Stimulated activated CD4-positive, alpha-beta T cell treated with anti-CD3 and anti-CD28 coated beads, TNF-alpha, amount 100 ng/mL, for 24 hours (primary cell): Measurements from ENCODE around the gene CDCP1.
A peak's percentile ranks its signal among the peaks of the same experiment; 100 is the strongest.
"Not testable (repeated sequence)": the region's sequence is repeated elsewhere in the genome, so short reads cannot be mapped to it uniquely, and the experiment has no call there.

Experiments
- DNase-seq, 3 experiments: peaks; one replicate each; pipeline ENCODE4 v3.0.0-alpha.2; 2020; ENCODE audit warnings: low read depth in 3 of 3

Gene CDCP1

DNA sequence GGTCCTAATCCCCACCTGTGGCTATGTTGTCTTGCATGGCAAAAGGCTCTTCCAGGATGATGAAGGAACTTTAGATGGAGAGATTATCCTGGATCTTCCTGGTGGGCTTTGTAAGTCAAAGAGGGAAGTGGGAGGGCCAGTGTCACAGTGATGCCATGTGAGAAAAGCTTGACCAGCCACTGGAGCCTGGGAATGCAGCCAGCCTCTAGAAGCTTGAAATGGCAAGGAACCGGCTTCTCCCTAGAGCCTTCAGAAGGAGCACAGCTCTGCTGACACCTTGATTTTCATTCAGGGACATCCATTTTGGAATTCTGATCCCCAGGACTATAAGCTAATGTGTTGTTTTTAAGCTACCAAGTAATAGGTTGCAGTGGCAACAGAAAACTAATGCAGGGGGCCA is 61.8 kb downstream of the CDCP1 start:
- no peak for DNase-seq

DNA sequence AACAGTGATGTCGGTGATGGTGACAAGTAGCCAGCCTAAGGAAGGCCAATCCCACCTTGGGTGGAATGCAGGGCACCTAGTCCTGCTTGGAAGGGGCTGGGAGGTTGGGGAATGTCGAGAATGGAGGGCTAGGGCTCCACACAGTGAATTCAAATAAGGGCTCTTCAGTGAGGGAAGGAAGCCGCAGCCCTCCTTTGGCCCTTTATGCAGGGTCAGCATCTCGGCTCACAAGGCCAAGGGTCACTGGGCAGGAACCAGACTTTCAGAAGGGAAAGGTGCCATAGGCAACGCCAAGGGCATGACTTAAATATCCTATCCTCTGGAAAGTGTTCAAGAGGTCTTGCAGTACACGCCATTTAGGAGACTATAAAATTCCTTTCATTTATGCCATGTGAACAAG is 63.2 kb downstream of the CDCP1 start:
- no peak for DNase-seq

DNA sequence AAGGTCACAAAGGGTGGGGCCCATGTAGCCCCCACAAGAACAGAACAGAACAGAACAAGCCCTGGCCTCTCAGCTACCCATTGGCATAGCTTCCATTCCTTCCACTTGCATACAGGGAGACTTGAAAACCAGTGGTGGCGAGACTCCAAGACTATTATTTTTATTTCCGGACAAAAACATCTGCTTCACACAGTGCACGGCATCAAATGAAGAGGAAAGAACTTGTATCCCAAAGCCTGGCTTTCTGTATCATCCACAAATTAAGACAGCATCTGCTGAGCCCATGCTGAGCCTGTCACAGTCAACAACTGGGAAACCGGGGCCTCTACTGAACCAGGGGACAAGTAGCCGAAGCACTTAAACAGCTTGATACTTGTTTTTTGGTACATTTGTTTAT is 64.0 kb downstream of the CDCP1 start:
- DNase-seq = no peak

DNA sequence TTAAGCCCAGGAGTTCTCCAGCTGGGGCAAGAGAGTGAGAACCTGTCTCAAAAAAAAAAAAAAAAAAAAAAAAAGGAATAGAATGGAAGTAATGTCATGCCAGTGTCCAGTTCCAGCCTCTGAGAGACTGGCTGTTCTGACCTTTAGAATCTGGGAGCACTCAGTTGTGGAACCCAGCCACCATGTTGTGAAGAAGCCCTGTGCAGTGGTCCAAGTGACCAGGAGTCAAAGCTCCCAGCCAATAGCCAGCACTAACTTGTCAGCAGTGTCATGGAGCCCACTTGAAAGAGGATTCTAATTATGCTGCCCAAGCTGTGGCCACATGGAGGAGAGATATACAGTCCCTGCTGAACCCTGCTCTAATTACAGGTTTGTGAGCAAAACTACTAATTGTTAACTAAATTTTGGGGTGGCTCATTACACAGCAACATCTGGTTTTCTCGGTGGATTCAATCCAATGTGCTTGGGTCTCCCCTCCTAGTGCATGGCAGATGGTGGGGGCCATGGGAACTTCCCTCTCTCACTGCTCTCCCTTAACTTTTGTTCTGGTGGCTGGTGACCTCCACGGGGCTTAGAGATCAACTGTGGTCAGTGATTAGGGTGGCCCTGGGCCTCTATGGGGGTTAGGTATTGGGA is 64.6 kb downstream of the CDCP1 start:
- DNase-seq = no peak

DNA sequence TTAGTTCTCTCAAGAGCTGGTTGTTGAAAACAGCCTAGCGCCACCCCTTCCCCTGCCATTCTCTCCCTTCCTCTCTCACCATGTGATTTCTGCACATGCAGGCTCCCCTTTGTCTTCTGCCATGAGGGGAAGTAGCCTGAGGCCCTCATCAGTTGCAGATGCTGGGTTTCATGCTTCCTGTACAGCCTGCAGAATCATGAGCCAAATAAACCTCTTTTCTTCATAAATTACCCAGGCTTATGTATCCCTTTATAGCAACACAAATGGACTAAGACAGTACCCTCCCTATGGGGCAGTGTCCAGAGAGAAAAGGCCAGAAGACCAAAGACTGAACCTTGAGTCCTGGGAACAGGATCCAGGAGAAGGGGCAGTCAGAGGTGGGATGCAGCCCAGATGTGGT is 65.4 kb downstream of the CDCP1 start:
- no peak for DNase-seq

DNA sequence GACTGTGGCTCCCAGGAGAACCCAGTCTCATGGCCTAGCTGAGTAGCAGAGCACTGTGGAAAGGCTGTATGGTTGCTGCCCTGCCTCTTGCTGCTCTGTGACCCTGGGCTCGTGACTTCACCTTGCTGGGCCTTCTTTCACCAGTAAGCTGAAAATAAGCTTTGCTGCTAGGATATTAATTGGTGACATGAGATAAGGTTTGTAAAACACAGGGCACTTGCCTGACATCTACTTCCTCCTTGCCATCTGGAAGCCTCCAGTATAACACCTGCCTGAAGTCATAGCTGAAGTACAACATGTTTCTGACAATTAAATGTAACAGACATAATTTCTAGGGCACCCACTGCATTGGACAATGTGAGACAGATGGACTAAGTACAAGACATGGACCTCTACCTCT is 66.5 kb downstream of the CDCP1 start:
- DNase-seq = no peak

DNA sequence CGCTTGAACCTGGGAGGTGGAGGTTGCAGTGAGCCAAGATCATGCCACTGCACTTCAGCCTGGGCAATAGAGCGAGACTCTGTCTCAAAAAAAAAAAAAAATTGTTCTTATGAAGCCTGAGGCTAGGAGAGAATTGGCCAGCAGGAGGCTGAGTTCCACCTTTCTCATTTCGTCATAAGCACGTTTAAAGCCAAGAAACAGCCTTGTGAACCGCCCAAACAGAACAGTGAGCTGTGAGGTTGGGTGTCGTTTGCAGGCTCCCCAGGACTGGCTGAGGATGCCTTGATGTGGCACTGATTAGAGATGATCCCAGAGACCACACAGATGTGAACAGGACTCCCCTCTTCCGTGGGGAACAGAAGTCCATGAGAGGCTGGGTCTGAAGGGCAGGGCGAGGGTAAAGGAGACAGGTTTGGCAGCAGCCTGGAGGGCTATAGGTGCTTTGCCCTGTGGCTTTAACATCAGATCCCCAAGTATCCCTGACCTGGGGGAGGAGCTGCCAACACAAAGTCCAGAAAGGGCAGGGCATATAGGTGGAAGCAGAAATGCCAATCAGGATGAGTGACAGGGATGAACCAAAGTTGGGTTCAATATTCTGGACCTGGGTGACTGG is 67.2 kb downstream of the CDCP1 start:
- no peak for DNase-seq

DNA sequence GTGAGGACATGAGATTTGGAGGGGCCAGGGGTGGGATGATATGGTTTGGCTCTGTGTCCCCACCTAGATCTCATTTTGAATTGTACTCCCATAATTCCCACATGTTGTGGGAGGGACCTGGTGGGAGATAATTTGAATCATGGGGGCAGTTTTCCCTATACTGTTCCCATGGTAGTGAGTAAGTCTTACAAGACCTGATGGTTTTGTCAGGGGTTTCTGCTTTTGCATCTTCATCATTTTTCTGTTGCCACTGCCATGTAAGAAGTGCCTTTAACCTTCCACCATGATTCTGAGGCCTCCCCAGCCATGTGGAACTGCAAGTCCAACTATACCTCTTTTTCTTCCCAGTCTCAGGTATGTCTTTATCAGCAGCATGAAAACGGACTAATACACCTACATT is 67.9 kb downstream of the CDCP1 start:
- DNase-seq = not testable (repeated sequence)

DNA sequence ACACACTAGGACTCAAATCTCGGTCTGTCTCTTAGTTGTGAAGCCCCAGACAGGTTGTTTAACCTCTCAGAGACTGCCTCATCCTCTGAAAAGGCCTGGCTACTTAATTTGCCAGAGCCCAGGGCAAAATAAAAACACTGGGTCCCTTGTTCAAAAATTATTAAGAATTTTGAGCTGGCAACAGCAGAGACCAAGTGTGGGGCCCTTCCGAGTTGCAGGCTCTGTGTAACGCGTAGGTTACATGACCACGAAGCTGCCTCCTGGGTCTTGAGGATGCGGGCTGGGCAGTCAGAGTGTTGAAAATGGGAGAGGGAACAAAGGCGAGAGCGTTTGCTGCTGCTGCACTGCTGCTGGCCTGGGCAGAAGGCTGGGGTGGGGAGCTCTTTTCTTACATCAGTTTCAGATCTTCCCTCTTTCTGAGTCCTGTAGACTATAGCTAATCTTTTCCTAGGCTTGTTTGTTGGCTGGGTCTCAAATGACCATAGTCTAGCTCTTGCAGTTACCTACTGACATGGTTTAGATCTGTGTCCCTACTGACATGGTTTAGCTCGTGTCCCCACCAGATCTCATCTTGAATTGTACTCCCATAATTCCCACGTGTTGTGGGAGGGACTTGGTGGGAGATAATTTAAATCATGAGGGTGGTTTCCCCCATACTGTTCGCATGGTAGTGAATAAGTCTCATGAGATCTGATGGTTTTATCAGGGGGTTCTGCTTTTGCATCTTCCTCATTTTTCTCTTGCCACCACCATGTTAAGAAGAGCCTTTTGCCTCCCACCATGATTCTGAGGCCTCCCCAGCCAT is 70.2 kb downstream of the CDCP1 start:
- no peak for DNase-seq

DNA sequence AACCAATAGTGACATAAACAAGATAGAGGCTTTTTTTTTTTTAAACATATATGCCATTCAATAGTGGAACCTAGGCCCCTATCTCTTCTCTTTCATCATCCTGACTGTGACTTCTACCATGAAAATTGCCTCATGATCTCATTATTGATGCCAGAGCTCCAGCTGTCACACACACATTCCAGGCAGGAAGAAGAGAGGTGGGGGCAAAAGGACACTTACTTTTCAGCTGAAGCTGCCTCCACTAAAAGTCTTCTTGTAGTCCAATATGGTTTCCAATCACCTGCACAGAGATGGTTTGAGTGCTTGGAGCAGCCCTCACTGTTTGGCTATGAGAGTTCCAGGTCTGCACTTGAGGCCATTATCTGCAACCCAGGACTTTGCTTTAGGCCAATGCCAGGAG is 75.1 kb downstream of the CDCP1 start:
- DNase-seq = no peak

DNA sequence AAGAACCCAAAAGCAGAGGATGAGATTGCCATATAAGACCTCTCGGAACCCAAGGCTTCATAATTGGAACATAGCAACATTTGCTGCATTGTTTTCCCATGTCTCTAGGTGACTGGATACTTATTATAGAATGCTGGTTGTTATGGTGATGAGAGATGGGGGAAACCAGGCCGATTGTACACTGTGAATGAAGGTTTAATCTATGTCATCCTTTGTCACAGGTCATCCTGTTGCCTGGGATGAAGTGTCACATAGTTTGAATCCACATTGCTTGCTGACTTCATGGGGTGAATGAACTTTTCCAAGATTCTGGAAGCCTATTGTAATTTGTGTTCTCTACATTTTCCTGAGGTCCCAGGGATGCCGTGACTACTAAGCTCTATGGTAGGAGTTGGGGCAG is 78.2 kb downstream of the CDCP1 start:
- DNase-seq = no peak

DNA sequence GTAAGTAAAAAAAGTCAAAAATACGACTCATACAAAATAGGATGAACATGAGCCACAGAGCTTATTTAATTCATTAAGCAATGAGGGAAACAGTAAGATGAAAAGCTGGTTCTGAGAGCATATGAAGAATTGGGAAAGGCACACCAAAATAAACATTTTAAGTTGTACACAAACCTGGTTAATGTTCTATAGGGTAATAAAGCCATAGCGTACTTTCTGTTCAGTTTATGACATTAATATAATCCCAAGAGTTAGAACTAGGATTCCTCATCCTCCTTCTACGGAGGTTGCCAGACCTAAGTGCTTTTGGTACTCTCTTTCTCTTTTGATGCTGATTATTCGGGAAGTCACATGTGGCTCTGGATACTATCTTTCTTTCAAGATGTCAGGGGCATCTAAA is 78.7 kb downstream of the CDCP1 start:
- no peak for DNase-seq

DNA sequence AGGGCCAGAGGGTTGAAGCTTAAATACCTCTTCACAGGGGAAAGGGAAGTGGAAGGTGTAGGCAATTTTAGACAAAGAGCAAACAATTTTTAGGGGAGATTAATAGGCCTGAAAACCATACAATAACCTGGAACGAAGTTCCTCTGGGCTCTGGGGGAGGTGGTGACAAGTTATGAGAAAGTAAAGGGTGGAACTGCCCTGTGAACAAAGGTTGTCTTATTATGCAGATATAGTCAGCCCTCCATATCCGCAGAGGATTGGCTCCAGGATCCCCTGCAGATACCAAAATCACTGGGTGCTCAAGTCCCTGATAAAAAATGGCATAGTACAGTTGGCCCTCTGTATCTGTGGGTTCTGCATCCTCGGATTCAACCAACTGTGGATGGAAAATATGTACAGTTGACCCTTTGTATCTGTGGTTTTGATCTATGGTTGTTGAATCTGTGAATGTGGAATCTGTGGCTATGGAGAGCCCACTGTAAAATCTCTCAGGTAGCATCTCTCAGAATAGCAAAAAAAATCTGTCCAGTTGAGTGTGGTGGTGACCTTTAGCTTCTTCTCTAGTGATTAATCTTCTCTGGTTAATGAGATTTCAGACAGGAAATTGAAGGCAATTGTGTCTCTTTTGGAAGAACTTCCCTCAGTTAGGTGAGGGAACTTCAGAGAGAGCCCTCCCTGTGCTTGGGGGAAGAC is 79.9 kb downstream of the CDCP1 start:
- DNase-seq = no peak

DNA sequence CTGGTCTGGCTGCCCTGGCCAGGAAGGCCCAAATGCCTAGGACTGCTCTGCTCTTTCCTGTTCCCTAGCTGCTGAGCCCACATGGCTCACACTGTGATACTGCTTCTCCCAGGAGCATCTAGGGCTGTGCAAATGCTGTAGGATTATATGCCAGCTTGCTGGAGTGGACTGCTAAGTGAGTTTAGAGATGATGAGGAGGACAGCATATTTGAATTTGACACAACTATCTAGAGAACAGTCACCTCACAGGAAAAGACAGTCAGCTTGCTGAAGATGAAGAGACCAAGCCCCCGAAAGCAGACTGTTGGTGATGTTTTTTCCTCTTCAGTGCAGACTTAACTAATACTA is 80.8 kb downstream of the CDCP1 start:
- no peak for DNase-seq

DNA sequence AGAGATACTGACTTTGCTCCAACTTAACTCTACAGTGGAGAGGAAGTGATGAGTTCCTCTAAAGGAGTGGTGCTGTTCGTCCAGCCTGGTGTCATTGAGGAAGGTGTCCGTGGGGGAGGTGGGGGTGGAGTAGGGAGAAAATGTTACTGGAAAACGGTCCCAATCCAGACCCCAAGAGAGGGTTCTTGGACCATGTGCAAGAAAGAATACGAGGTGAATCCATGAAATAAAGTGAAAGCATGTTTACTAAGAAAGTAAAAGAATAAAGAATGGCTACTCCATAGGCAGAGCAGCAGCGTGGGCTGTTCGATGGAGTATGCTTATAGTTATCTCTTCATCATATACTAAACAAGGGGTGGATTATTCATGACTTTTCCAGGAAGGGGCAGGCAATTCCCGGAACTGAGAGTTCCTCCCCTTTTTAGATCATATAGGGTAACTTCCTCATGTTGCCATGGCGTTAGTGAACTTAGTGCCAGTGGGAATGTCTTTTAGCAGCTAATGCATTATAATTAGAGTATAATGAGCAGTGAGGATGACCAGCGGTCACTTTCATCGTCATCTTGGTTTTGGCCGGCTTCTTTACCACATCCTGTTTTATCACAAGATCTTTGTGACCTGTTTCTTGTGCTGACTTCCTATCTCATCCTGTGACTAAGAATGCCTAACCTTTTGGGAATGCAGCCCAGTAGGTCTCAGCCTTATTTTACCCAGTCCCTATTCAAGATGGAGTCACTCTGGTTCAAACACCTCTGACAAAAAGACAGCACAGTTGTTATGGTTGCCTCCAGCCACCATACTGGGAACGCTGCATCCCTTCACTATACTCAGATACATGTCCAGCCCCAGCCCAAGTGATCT is 81.4 kb downstream of the CDCP1 start:
- peak; percentile 8 to 49 (median 47) for DNase-seq

DNA sequence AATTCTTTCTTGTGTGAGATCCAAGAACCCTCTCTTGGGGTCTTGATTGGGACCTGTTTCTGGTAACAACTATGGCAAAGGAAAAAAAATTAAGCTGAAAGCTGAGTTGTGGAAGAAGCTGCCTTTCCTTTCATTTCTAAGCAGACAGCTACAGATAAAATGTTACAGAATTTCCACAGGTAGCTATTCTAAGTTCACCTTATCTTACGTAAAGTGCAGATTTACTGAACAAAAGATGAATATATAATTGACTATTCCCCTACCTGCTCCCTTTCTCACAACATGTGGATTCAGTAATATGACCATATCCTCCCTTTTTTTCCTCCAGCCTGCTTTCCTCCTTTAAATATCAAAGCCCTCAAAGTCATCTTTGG is 83.5 kb downstream of the CDCP1 start:
- no peak for DNase-seq

DNA sequence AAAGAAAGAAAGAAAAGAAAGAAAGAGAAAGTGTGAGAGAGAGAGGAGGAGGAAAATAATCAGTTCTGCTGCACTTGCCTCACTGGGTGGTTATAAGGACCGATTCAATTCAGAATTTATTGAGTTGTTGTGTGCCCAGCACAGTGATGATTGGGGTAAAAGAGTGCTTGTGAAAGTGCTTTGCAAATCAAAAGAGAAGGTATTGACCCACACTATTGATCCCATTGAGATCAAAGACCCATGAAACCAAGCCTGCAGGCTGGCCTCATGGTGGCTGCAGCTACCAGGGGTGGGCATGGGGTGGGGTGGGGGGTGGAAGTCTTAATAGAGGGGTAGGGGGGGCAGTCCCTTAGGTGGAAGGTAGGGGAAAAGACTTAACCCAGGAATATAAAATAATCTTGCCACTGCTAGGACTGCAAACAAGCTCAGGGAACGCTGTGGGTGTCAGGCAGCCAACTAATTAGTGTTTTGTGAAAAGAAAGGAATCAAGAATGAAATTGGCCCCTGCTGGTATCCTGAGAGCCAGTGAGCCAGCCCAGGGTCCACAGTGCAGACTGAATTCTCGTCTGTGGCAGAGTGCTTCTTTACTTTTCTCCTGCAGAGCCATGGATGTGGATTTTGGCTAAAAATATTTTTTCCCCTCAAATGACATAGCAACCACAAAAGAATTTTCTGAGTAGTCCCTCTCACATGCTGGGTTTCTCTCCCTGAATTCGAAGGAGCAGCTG is 85.8 kb downstream of the CDCP1 start:
- no peak for DNase-seq

DNA sequence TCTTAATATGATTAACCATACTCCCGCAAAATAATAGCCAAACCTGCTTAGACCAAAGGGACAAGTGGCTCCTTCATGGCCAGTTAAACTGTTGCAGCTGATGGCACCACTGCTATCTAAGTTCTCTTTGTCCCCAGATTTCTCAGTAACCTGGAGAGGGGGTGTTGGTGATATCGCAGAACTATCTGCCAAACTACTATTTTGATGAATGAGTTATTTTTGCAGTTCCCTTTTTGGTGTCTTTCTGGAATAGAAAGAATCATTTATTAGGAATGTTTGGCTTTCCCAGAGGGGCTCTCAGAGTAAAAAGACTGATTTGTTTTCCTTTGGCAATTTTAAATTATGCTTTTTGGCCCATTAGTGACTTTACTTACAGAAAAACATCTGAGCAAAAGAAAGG is 87.0 kb downstream of the CDCP1 start:
- no peak for DNase-seq

DNA sequence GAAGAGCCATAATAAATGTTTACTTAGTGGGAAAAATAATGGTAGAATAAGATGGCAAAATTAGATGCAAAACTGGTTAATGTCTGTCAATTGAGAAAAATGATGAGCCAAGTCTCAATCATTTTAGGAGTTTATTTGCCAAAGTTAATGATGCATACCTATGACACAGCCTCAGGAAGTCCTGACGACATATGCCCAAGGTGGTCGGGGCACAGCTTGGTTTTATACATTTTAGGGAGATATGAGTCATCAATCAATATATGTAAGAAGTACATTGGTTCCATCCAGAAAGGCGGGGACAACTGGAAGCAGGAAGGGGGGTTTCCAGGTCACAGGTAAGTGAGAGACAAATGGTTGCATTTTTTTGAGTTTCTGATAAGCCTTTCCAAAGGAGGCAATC is 88.6 kb downstream of the CDCP1 start:
- DNase-seq = no peak

DNA sequence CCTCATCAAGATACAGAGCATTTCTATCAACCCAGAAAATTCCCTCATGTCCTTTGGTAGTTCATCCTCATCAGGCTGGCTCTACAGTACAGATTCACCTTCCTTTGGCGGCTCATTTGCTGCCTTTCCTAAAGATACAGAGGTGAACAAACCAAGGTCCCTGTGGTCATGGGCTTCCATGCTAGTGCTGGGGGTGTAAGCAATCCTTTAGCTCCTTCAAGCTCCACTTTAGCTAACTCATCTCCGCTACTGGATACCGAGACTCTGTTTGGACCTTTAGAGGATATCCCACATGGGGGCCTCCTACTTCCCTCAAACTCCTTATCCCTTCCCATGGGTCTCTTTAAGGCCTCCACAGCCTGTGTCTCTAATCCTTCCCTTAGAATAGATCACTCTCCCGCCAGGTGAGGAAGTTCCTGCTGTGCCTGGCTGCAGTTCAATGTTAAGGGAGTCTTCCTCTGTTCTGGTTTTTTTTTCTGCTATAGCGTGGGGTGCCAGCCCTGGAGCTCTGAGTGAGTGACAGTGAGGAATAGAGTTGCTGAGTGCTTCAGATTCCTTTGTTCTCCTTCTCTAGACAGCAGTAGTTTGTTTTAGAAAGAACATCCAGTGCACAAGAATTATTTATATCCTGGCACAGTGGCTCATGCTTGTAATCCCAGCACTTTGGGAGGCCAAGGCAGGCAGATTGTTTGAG is 89.4 kb downstream of the CDCP1 start:
- DNase-seq = no peak
